ENCODE measurements around the gene WHRN. TPM values are rescaled to one million over a fixed set of nuclear protein-coding genes. Genes with fewer than 3 reads are reported as not detected.

The WHRN gene
- total RNA-seq, 1 donor from 2014 or later: 0.80 TPM

DNA sequence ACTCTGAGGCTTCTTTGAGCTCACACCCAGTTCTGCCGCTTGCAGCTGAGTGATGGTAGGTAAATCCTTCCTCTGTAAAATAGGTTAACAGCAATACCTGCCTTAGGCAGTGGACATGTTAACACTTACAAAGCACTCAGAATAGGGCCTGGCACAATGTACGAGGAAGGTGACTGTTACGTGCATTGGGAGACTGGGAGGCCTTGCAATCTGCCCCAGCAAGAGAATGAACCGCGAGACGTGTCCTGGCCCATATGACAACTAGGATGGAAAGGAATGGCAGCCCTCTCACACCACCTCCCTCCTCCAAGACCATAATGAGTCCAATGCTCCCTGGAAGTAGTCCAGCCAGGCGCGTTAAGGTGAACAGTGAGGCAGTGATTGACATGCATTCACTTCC, 94.4 kb downstream of the WHRN start:
- H3K36me3 ChIP-seq: no peaks in the 10 kb centered on the region
- DNase-seq: no peak
- no peak overlapping the region for H3K27ac ChIP-seq (replicated peaks)
- TF ChIP-seq, protein P1, sequence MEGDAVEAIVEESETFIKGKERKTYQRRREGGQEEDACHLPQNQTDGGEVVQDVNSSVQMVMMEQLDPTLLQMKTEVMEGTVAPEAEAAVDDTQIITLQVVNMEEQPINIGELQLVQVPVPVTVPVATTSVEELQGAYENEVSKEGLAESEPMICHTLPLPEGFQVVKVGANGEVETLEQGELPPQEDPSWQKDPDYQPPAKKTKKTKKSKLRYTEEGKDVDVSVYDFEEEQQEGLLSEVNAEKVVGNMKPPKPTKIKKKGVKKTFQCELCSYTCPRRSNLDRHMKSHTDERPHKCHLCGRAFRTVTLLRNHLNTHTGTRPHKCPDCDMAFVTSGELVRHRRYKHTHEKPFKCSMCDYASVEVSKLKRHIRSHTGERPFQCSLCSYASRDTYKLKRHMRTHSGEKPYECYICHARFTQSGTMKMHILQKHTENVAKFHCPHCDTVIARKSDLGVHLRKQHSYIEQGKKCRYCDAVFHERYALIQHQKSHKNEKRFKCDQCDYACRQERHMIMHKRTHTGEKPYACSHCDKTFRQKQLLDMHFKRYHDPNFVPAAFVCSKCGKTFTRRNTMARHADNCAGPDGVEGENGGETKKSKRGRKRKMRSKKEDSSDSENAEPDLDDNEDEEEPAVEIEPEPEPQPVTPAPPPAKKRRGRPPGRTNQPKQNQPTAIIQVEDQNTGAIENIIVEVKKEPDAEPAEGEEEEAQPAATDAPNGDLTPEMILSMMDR (IDR thresholded peaks at IDR 0.05; ENCODE audit: borderline replicate concordance): no peak
- no peaks in the 10 kb centered on the region for H3K4me1 ChIP-seq
- H3K27me3 ChIP-seq (ENCODE audit: low read depth): peaks cover 20% of the 10 kb centered on the region
- intact Hi-C loops (cut with micrococcal nuclease): no loop called here
- H3K9me3 ChIP-seq (replicated peaks): no peaks in the 10 kb centered on the region
- H3K4me3 ChIP-seq: no peak overlapping the region

DNA sequence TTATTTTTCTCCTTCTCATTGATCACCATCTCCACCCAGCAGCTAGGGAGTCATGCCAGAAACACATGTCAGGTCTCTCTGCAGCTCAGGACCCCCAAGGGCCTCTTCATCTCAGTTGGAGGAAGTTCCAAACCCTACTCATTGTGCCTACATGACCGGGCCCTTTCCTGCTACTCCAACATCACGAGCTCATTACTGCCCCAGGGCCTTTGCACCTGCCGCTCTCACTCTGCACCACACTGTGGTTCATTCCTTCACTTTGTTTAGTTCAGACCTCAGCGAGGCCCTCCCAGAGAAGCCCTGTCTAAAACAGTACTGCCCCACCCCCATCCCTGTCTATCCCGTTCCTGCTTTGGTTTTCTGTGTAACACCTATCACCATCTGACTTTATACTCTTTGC, 95.4 kb downstream of the WHRN start:
- intact Hi-C loops (cut with micrococcal nuclease): loop anchor here (5.0 kb wide), 2 partner anchors 242 to 602 kb away; no protein-coding TSS in a partner anchor
- no peak for DNase-seq
- no peak overlapping the region for H3K27ac ChIP-seq (replicated peaks)
- H3K4me1 ChIP-seq: no peaks in the 10 kb centered on the region
- H3K36me3 ChIP-seq: no peaks in the 10 kb centered on the region
- peaks cover 22% of the 10 kb centered on the region for H3K27me3 ChIP-seq (ENCODE audit: low read depth)
- H3K9me3 ChIP-seq (replicated peaks): no peaks in the 10 kb centered on the region
- H3K4me3 ChIP-seq: no peak overlapping the region
- TF ChIP-seq, protein P1 (IDR thresholded peaks at IDR 0.05; ENCODE audit: borderline replicate concordance): no peak

DNA sequence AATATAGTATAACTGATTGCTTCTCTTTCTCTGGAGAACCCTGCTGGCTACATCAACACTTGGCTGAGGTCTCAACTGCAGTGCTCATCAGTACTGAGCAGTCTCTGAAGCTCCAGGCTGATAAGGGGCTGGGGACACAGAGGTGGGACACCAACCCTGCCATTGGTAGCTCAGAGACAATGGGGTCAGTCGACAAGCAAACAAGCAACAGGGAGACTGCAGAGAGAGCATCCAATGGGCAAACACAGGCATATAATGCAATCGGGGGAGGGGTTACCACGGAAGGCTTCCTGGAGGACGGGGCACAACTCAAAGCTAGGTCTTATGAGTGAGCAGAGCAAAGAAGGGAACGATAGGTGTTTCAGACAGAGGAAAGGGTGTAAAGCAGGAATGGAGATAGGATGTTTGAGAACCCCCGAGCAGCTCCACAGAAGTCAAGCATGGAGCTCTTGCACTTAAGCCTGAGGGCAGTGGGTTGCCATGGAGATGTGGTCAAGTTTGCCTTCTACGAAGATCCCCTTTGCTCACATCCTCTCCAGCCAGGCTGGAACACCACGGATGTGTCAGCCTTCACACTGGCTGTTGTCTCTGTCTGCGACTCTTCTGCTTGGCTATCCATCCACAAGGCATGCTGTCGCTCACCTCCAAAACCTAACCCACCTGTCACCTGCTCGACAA, 96.0 kb downstream of the WHRN start:
- Histone ChIP-seq H3K27ac (replicated peaks) (no peak overlapping the region), H3K9me3 (replicated peaks) (no peaks in the 10 kb centered on the region), H3K36me3 (no peaks in the 10 kb centered on the region), H3K27me3 (ENCODE audit: low read depth) (peaks cover 22% of the 10 kb centered on the region), H3K4me1 (no peaks in the 10 kb centered on the region), H3K4me3 (no peak overlapping the region)
- DNase-seq: no peak
- TF ChIP-seq, protein P1 (IDR thresholded peaks at IDR 0.05; ENCODE audit: borderline replicate concordance): no peak
- intact Hi-C loops (cut with micrococcal nuclease): loop anchor here (5.0 kb wide), 2 partner anchors 243 to 603 kb away; no protein-coding TSS in a partner anchor

DNA sequence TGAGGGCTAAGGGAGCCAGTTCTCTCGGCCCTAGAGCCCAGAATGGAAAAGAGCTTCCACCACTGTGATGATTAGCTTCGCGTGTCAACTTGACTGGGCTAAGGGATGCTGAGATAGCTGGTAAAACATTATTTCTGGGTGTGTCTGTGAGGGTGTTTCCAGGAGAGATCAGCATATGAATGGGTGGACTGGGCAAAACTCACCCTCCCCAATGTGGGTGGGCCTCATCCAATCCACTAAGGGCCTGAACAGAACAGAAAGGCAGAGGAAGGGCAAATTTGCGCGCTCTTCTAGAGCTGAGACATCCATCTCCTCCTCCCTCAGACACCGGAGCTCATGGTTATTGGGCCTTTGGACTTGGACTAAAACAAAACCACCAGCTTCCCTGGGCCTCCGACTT, 96.6 kb downstream of the WHRN start:
- Histone ChIP-seq H3K9me3 (replicated peaks) (no peaks in the 10 kb centered on the region), H3K4me3 (no peak overlapping the region), H3K4me1 (no peaks in the 10 kb centered on the region), H3K27me3 (ENCODE audit: low read depth) (peaks cover 22% of the 10 kb centered on the region), H3K36me3 (no peaks in the 10 kb centered on the region), H3K27ac (replicated peaks) (no peak overlapping the region)
- TF ChIP-seq, protein P1 (IDR thresholded peaks at IDR 0.05; ENCODE audit: borderline replicate concordance): no peak
- no peak for DNase-seq
- intact Hi-C loops (cut with micrococcal nuclease): loop anchor here (5.0 kb wide), 2 partner anchors 244 to 604 kb away; no protein-coding TSS in a partner anchor

DNA sequence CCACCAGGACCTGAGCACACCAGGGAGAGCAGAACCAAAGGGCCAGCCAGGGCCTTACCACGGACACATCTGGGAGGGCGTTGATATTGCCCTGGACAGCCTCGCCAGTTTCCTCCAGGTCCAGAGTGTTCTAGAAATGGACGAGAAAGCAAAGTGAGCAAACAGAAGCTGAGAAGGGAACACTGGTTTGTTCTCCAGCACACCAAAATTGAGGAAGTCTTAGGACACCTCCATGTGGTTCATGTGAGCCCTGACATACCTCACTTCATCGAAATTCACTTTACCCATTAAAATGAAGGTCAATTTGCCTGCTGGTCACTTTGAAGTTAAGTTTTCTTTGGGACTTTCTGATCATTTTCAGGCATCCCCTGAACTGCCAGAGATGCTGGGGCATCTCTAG, 97.4 kb downstream of the WHRN start:
- no peak overlapping the region for H3K27ac ChIP-seq (replicated peaks)
- no peaks in the 10 kb centered on the region for H3K9me3 ChIP-seq (replicated peaks)
- peaks cover 22% of the 10 kb centered on the region for H3K27me3 ChIP-seq (ENCODE audit: low read depth)
- no peaks in the 10 kb centered on the region for H3K4me1 ChIP-seq
- intact Hi-C loops (cut with micrococcal nuclease): loop anchor here (5.0 kb wide), 2 partner anchors 244 to 604 kb away; no protein-coding TSS in a partner anchor
- TF ChIP-seq, protein P1 (IDR thresholded peaks at IDR 0.05; ENCODE audit: borderline replicate concordance): no peak
- no peak overlapping the region for H3K4me3 ChIP-seq
- no peaks in the 10 kb centered on the region for H3K36me3 ChIP-seq
- no peak for DNase-seq
